HL-60/S4 treated with phorbol 12-myristate 13-acetate at 8.2 ng/mL for 4 days and 3 days (cell line): Measurements from ENCODE around the gene RHBDD1.

ENCODE experiments used
- in situ Hi-C: fragments of 300-500 bp; cut with MboI; formaldehyde crosslinking; loops from 2 replicates; pipeline ENCODE4 v1.15.0; 2022; ENCODE audit warnings: low sequenced_read_pairs

The RHBDD1 gene

GRCh38 chr2:226835796-226836547 lies at the start of gene RHBDD1:
RHBDD1 (plus strand) TSS chr2:226836054; CDS start chr2:226864694, 28,640 bp downstream.
- in situ Hi-C loops, result no loop called here

DNA sequence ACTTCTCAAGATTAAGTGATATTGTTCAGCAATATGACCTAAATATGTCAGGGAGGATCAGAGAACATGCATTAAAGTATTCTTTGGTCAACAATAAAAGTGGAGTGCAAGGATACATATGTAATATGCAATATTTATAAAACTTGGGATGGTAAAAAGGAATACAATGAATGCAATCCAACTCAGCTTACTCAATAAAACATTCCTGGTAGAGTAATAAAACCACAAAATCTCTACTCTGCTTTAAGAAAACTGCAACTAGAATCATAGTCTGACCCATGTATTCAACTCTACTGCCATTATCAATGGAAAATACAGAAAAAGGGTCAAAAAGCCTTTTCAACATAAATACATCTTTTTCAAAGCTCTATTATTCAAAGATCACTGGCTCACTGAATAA lies 47.8 kb upstream of the RHBDD1 start:
- in situ Hi-C loops, result no loop called here

DNA sequence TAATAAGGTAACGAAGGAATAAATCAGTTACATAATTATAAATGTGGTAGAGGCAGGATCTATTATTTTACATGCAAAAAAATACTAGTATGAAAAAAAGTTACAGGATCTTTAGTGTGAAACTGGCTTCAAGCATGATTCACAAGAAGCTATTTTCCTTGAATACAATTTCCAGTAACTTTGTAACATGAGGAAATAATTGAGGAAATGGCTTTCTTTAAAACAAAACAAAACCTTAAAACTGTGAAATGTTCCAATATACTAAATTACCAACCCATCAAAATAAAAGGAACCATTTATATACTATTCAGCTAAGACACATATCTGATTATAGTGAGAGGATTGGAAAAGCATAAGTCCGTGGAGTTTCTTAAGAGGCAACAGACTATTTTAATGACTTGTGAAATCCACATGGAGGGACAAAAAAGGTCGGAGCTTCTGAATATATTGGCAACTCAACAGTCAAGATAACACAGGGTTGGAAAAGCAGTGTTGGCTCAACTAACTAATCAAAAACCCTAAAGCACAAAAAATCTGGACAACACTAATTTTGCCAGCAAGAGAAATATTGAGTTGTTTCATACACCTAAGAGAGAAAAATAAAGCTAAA lies 46.9 kb upstream of the RHBDD1 start:
- in situ Hi-C loops, result no loop called here

- in situ Hi-C loops, result no loop called here
Observed at GRCh38 chr2:226790011-226790410, 45.8 kb upstream of the RHBDD1 start.

GRCh38 chr2:226790431-226790830 lies 45.4 kb upstream of the RHBDD1 start:
- in situ Hi-C loops, result no loop called here

DNA sequence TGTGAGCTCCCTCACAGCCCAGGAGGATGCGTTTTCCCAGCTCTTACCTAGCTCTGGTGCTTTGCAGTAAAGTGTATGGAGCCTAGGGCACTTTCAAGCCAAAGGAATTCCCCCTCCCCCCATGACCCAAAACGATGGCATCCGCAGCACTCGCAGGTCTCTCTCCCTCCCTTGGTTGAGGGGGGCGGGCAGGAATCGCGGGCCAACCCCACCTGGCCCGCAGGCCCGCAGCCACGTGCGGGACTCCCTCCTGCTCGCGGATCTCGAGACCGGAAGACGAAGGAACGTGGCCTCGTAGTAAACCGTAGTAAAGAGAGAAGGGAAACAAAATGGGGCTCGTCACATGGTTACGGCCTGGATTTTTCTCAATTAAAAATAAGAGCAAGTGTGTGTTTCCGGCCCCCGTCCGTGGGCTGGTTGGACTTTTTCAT lies 44.8 kb upstream of the RHBDD1 start:
- in situ Hi-C loops, result no loop called here

DNA sequence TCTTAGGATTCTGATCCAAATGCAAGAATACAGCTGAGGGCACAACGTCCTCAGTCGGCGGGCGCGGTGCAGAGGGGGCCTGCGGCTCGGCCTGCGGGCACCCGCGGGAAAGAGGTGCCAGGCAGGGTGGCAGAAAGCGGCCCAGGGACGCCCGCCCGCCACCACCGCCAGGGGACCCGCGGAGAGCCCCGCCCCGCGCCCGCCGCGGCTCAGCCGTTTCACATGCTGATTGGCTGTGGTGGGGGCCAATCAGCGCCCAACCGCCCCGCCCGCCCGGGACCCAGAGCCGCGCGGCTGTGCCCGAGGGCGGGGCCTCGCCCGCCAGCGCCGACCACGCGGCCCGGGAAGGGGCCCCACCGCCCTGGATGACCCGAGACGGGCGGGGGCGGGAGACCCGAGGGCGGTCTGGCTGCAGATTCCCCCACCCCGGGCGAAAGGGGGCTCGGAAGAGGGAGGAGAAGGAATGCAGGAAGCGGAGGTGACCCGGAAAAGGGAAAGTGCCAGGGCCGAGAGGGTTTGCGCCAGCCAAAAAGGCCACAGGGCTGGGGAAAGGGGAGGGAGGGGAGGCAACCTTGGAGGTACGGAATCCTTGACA lies 44.3 kb upstream of the RHBDD1 start:
- in situ Hi-C loops, result no loop called here

GRCh38 chr2:226792155-226792881 lies 43.5 kb upstream of the RHBDD1 start:
- in situ Hi-C loops, result no loop called here

- in situ Hi-C loops, result no loop called here
Observed at GRCh38 chr2:226793646-226794045, 42.2 kb upstream of the RHBDD1 start.

DNA sequence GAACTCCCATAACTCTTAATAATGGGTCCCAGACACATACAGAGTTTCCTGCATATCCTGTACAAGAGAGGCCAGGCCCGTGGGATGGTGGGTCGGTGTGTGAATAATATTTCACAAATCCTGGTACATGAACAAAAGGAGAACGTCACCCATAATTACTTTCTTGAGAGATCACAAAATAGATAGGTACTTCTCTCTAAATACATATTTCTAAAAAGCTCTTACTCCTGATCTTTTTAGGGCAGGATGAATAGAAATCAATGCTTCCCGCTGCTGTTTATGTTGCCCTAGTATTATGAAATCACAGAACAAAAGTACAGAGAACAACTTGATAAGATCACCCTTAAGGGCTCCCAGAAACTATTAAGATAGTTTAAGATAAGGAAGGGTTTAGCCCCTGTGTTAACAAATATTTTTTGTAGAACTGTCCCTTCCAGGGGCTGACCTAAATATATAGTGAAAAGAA lies 41.6 kb upstream of the RHBDD1 start:
- in situ Hi-C loops, result no loop called here

DNA sequence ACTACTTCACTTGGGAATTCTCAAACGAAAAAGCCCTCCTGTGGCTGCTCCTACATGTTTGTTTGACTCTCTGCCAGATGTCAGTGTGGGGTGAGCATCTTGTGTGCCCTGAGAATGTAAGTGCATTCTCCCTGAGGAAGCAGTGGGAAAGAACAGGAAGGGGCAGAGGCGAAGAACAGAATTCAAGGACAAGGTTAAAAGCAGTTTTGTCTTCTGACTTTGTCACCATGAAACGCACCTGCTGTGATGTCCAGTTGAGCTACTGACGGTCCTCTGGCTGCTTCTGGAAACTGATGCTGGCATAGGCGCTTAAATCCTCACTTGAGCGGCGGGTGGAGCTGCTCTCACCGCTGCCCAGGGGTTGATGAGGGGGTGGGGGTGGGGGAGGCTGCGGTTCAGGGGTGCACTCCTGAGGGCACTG lies 41.1 kb upstream of the RHBDD1 start:
- in situ Hi-C loops, result no loop called here

DNA sequence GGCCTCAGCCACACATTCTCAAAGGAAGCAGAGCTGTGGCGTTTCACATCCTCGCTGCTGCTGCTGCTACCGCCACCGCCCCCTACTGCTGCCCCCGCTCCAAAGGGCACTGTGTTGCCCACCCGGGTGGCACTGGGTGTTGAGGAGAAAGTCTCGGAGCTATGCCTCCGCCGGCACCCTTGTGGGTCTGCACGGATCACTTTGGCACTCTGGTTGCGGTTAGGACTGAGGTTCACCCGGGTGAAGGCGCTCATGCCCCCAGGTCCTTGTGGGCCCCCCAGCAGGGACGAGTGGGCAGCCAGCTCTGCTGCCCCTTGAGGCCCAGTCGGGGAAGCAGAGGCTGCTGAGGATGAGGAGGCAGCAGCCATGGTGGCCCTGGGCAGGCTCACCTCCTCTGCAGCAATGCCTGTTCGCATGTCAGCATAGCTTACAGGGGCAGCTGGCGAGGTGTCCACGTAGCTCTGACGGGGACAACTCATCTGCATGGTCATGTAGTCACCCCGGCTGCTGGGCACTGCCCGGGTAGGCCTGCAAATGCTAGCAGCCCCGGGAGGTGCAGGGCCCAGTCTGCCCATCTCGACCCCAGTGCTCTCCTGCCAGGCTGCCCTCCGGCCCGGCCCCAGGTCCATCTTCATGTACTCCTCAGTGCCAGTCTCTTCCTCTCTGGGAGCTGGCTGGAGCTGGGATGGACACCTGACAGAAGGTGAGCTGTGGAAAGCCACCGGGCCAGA lies 40.4 kb upstream of the RHBDD1 start:
- in situ Hi-C loops, result no loop called here

DNA sequence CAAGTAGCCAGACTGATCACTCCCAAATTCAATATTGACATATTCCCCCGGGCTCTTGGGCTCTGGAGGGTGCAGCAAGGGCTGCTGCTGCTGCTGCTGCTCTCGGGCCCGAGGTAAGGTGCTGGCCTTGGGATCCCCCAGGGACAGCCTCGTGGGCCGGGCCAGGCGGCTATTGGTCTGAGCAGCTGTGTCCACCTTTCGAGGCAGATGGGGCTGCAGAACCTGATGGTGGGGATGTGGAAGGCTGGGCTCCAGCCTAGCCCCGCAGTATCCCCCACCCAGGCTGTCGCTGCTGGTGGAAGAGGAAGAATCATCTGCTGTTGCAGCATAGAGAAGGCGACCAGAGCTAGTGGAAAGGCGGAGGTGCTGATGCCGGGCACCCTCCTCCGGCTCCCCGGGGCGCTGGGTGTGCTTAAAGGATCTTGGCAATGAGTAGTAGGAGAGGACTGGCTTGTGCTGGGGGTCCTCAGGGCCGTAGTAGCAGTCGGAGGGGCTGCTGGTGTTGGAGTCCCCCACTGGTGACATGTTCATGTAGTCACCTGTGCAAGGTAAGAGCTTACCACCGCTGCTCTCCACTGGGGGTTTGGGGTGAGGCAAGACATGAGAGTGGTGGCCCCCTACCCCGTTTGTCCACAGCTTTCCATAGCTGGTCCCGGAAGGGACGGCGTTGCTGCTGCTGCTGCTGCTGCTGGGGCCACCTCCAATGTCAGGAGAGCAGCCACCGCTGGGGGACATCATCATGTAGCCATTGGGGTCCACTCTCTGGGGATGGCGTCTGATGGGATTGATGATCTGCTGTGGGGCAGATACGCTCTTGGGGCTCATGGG lies 39.6 kb upstream of the RHBDD1 start:
- in situ Hi-C loops, result no loop called here

DNA sequence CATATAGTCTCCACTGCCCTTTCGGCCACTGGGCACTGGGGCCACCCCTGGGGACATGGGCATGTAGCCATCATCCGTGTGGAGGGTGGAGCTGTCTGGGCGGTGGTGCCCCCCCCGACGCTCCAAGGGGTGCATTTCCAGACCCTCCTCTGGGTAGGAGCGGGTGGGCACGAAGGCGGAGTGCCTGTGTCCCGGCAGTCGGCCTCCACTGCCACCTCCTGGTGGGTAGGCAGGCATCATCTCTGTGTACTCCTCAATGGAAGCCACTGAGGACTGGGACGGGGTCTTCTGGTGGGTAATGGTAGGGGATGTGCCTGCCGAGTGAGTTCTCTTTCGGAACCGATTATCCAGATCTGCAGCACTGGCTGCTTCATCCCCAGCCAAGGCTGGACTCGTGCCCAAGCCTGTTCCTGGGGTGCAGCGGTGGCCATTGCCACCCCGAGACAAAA lies 39.0 kb upstream of the RHBDD1 start:
- in situ Hi-C loops, result no loop called here

GRCh38 chr2:226797289-226797988 lies 38.4 kb upstream of the RHBDD1 start:
- in situ Hi-C loops, result no loop called here

DNA sequence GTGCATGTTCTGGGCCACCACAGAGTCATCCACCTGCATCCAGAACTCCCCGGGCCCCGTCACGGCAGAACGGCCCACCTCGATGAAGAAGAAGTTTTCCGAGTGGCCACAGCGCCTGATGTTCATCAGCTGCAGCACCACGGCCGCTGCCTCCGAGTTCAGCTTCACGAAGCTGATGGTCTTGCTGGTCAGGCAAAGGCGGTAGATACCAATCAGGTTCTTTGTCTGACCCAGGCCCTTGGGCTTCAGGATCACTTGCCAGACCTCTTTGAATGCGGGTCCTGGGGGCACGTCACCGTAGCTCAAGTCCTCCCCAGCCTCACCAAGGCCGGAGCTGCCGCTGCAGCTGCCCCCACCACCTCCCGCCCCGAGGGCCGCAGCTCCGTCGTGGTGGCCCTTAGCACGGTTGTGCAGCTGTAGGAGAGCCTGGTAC lies 37.8 kb upstream of the RHBDD1 start:
- in situ Hi-C loops, result no loop called here

DNA sequence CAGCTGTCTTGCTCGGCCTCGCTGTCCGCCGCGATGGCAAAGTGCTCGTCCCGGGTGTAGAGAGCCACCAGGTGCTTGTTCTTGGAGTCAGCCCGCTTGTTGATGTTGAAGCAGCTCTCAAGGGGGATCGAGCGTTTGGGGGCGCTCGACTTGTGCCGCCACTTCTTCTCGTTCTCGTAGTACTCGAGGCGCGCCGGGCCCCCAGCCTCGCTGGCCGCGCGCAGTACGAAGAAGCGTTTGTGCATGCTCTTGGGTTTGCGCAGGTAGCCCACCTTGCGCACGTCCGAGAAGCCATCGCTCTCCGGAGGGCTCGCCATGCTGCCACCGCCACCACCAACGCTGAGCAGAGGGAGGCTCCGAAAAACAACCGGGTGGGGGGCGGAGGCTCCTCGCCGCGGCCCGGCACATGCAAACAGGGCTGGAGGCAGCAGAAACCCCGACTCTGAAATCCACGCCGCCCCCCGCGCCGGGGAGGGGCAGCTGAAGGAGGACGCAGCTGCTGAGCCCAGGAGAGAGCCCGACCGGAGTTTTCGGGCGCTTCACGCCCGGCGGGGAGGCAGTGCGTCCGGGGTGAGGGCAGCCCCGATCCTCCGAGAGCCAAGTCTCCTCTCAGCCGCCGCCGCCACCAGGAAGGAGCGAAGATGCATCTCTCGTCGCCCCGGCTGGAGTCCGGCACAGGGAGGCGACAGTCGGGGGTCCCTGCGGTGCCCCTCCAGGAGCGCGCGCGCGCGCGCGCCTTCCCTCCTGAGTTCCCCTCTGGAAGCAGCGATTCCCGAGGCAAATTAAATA lies 37.2 kb upstream of the RHBDD1 start:
- in situ Hi-C loops, result no loop called here

DNA sequence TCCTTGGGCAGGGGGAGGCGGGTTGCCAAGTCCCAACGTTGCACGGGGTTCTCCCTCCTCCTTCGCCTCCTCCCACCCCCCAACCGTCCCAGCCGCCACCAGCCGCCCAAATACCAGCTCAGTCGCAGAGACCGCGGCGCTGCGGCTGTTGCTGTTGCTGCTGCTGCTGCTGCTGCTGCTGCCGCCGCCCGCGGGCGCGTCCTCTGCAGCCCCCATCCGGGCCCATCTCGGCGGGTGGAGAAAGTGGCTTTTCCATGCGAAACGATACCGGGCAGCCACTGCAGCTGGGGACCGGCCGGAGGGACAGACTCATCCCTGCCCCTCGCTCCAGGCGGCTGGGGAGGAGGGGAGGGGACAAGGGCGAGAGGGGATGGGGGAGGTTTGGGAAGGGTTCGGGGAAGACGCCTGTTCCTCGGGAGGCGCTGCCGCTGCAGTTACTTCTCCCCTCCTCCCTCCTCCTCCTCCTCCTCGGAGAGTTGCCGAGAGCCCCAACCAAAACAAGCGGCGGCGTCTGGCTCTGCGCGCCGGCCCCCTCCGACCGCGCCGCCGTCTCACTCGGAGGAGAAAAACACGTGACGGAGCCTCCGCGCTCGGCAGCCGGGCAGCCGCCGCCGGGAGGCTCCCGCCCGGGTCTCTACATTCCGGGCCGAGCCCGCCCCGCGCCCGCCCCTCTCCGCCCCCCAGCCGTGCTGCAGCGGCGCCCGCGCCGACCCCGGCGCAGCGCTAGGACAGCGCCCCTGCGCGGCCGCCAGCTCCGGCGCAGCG lies 36.5 kb upstream of the RHBDD1 start, which contains the start of gene IRS1:
Gene IRS1, minus strand, starts transcription at position 610 of the 765 bp plus-strand sequence. CDS start 1,082 bp downstream, outside the sequence.
- in situ Hi-C loops, result no loop called here
